H1 (cell line): ENCODE results near the gene IQCH. TPM values are rescaled to one million over a fixed set of nuclear protein-coding genes. Genes with fewer than 3 reads are reported as not detected.

Source experiments
- CTCF ChIA-PET: fragments of 300-600 bp; sonication (Branson Sonifier 250); formaldehyde crosslinking; loops from one replicate; lab custom pipeline; 2021; ENCODE audit not compliant: partially characterized antibody; lab: Charles Lee
- POLR2A ChIA-PET: fragments of 300-600 bp; sonication (Branson Sonifier 250); formaldehyde crosslinking; loops from one replicate; lab custom pipeline; 2021; ENCODE audit warnings: inconsistent platforms; ENCODE audit not compliant: partially characterized antibody; lab: Charles Lee
- DNase-seq, 2 experiments: peaks; one replicate each; pipeline versions ENCODE4 v3.0.0 to v3.0.0-alpha.2; 2010 to 2022; ENCODE audit warnings: low spot score in 2 of 2, low read depth in 1 of 2, mixed read lengths in 1 of 2
- FAIRE-seq: peaks from 2 replicates; lab custom pipeline; 2011; peaks lifted over from hg19 to GRCh38; lab: Jason Lieb, UNC
- H2AFZ ChIP-seq: 2 replicates; pipeline ENCODE4 v1.8.1; 2012; ENCODE audit warnings: low read length, inconsistent platforms
- H2AK5ac ChIP-seq: 2 replicates; pipeline ENCODE4 v1.6.1; 2013; ENCODE audit warnings: low read depth, low read length
- H2BK120ac ChIP-seq: replicated peaks from 2 replicates; pipeline ENCODE3; 2013; ENCODE audit warnings: low read depth, low read length, inconsistent platforms
- H2BK12ac ChIP-seq: 2 replicates; pipeline ENCODE4 v1.6.1; 2013; ENCODE audit warnings: low read depth, low read length
- H2BK15ac ChIP-seq: 2 replicates; pipeline ENCODE4 v1.6.1; 2013; ENCODE audit warnings: low read length
- H2BK20ac ChIP-seq: 2 replicates; pipeline ENCODE4 v1.6.1; 2013; ENCODE audit warnings: low read length
- H2BK5ac ChIP-seq: 2 replicates; pipeline ENCODE4 v1.6.1; 2013; ENCODE audit warnings: low read depth, low read length
- H3K14ac ChIP-seq: 2 replicates; pipeline ENCODE4 v1.6.1; 2013; ENCODE audit warnings: inconsistent platforms; ENCODE audit not compliant: insufficient read length
- H3K18ac ChIP-seq: 2 replicates; pipeline ENCODE4 v1.6.1; 2013; ENCODE audit warnings: low read length; ENCODE audit errors: extremely low read depth
- H3K23ac ChIP-seq: 2 replicates; pipeline ENCODE4 v1.6.1; 2013; ENCODE audit warnings: inconsistent platforms; ENCODE audit not compliant: insufficient read length
- H3K23me2 ChIP-seq: 2 replicates; pipeline ENCODE4 v1.6.1; 2013; ENCODE audit warnings: low read depth, low read length
- H3K27ac ChIP-seq: 2 replicates; pipeline ENCODE4 v1.6.1; 2011; ENCODE audit warnings: low read depth, low read length, inconsistent platforms
- H3K27me3 ChIP-seq, 4 experiments: replicated peaks in 1 of 4; 1 replicate in 1 of 4; 2 replicates in 3 of 4; pipeline versions ENCODE4 v1.6.1 to v1.8.1; 2011 to 2013; ENCODE audit warnings: low read length in 3 of 4, mild to moderate bottlenecking in 3 of 4, inconsistent platforms in 2 of 4, mixed read lengths in 2 of 4, moderate library complexity in 1 of 4; ENCODE audit not compliant: control insufficient read depth in 3 of 4, insufficient read depth in 3 of 4; ENCODE audit errors: extremely low read depth in 1 of 4
- H3K36me3 ChIP-seq, 4 experiments: 2 replicates each; pipeline versions ENCODE4 v1.6.1 to v1.8.1; 2011 to 2013; ENCODE audit warnings: mild to moderate bottlenecking in 4 of 4, low read length in 3 of 4, moderate library complexity in 2 of 4, control low read depth in 1 of 4, inconsistent platforms in 1 of 4; ENCODE audit not compliant: insufficient read depth in 4 of 4, control insufficient read depth in 2 of 4
- H3K4ac ChIP-seq: replicated peaks from 2 replicates; pipeline ENCODE3; 2013; ENCODE audit warnings: low read length, low read depth, mixed read lengths, inconsistent platforms; ENCODE audit not compliant: insufficient read length
- H3K4me1 ChIP-seq, 4 experiments: replicated peaks in 1 of 4; 1 replicate in 1 of 4; 2 replicates in 3 of 4; pipeline versions ENCODE4 v1.6.1 to v1.8.1; 2011 to 2013; ENCODE audit warnings: low read length in 3 of 4, inconsistent platforms in 2 of 4, mixed read lengths in 1 of 4; ENCODE audit not compliant: insufficient read depth in 4 of 4, control insufficient read depth in 3 of 4
- H3K4me2 ChIP-seq, 2 experiments: 2 replicates each; pipeline versions ENCODE4 v1.6.1 to v1.8.1; 2011 to 2013; ENCODE audit warnings: low read depth in 2 of 2, low read length in 2 of 2, control low read depth in 1 of 2, inconsistent platforms in 1 of 2, mild to moderate bottlenecking in 1 of 2; ENCODE audit not compliant: insufficient read depth in 1 of 2
- H3K4me3 ChIP-seq, 4 experiments: fragments of 200-600, 300-600 bp in 1 of 4; sonication (generic), shearing (Covaris generic), sonication (Bioruptor Twin) in 1 of 4; 2 replicates each; pipeline versions ENCODE4 v1.5.1 to v1.8.1; 2011 to 2016; ENCODE audit warnings: low read length in 4 of 4, low read depth in 3 of 4, control low read depth in 2 of 4, inconsistent platforms in 2 of 4, mild to moderate bottlenecking in 2 of 4, mixed read lengths in 1 of 4, moderate library complexity in 1 of 4; ENCODE audit not compliant: insufficient read depth in 2 of 4; ENCODE audit errors: extremely low read depth in 1 of 4
- H3K56ac ChIP-seq: replicated peaks from 2 replicates; pipeline ENCODE3; 2013; ENCODE audit warnings: low read depth, mild to moderate bottlenecking, mixed read lengths, low read length, inconsistent platforms; ENCODE audit not compliant: insufficient read length
- H3K79me1 ChIP-seq: 2 replicates; pipeline ENCODE4 v1.6.1; 2013; ENCODE audit warnings: low read depth, low read length, control low read depth
- H3K79me2 ChIP-seq, 2 experiments: 2 replicates each; pipeline versions ENCODE4 v1.6.1 to v1.8.1; 2012 to 2013; ENCODE audit warnings: low read length in 2 of 2, mild to moderate bottlenecking in 2 of 2, inconsistent platforms in 1 of 2; ENCODE audit not compliant: insufficient read depth in 2 of 2, control insufficient read depth in 1 of 2
- H3K9ac ChIP-seq, 4 experiments: replicated peaks in 1 of 4; 1 replicate in 1 of 4; 2 replicates in 3 of 4; pipeline versions ENCODE4 v1.6.1 to v1.8.1; 2011 to 2013; ENCODE audit warnings: low read depth in 3 of 4, low read length in 3 of 4, control low read depth in 2 of 4, mild to moderate bottlenecking in 2 of 4, moderate library complexity in 2 of 4, inconsistent platforms in 1 of 4; ENCODE audit errors: extremely low read depth in 1 of 4
- H3K9me3 ChIP-seq, 2 experiments: 2 replicates each; pipeline versions ENCODE4 v1.6.1 to v1.8.1; 2012 to 2013; ENCODE audit warnings: mild to moderate bottlenecking in 2 of 2, moderate library complexity in 2 of 2, control low read depth in 1 of 2, inconsistent platforms in 1 of 2, low read depth in 1 of 2, low read length in 1 of 2, mixed read lengths in 1 of 2; ENCODE audit not compliant: insufficient read depth in 2 of 2
- H4K20me1 ChIP-seq, 2 experiments: replicated peaks in 1 of 2; 2 replicates each; pipeline versions ENCODE3 to v1.8.1; 2011 to 2013; ENCODE audit warnings: inconsistent platforms in 2 of 2, low read length in 2 of 2, mild to moderate bottlenecking in 1 of 2; ENCODE audit not compliant: insufficient read depth in 2 of 2, control insufficient read depth in 1 of 2
- H4K5ac ChIP-seq: 2 replicates; pipeline ENCODE4 v1.6.1; 2013; ENCODE audit warnings: low read length, low read depth, mixed read lengths, inconsistent platforms; ENCODE audit not compliant: insufficient read length
- H4K8ac ChIP-seq: 2 replicates; pipeline ENCODE4 v1.8.0; 2013; ENCODE audit warnings: mild to moderate bottlenecking, moderate library complexity, low read length, inconsistent platforms; ENCODE audit not compliant: insufficient read depth; ENCODE audit errors: extremely low read depth
- H4K91ac ChIP-seq: replicated peaks from 2 replicates; pipeline ENCODE3; 2013; ENCODE audit warnings: low read length, mixed read lengths, inconsistent platforms; ENCODE audit not compliant: insufficient read length
- ASH2L ChIP-seq: fragments of 200-600, 300-600 bp; sonication (generic); IDR thresholded peaks from one replicate; pipeline ENCODE4 v1.7.1; 2017; ENCODE audit warnings: low read length
- CEBPB ChIP-seq: IDR thresholded peaks from 2 replicates; pipeline ENCODE4 v1.6.1; 2012; ENCODE audit warnings: low read depth, low read length
- GTF2F1 ChIP-seq: IDR thresholded peaks from 2 replicates; pipeline ENCODE4 v1.6.1; 2012; ENCODE audit warnings: low read depth, low read length, improper control_type of control experiment, borderline replicate concordance
- POLR2AphosphoS5 ChIP-seq: IDR thresholded peaks from 2 replicates; pipeline ENCODE4 v1.6.1; 2011; ENCODE audit warnings: low read depth, low read length
- POU5F1 ChIP-seq: IDR thresholded peaks from 2 replicates; pipeline ENCODE4 v1.6.1; 2011; ENCODE audit warnings: low read depth, mild to moderate bottlenecking, low read length, moderate library complexity
- SP2 ChIP-seq: IDR thresholded peaks from 2 replicates; pipeline ENCODE4 v1.6.1; 2012; ENCODE audit warnings: mild to moderate bottlenecking, low read length, inconsistent platforms
- WGBS, 2 experiments: shearing (Covaris generic) in 1 of 2; methylation state at CpG; one replicate each; pipeline versions ENCODE4 v1.1.6 to v1.1.7; 2013 to 2015; ENCODE audit warnings: low lambda C conversion rate in 2 of 2, mixed read lengths in 2 of 2, inconsistent platforms in 1 of 2, low coverage in 1 of 2, missing lambda C conversion rate in 1 of 2; ENCODE audit not compliant: insufficient replicate concordance in 2 of 2, insufficient coverage in 1 of 2, insufficient read length in 1 of 2; ENCODE audit errors: extremely low coverage in 1 of 2, missing lambda C conversion rate in 1 of 2; 5-methylcytosine and 5-hydroxymethylcytosine counted together
- polyA plus RNA-seq, 7 experiments: library from polyadenylated mRNA; depleted of rRNA in 3 of 7; stranded (reverse) in 5 of 7; unstranded in 2 of 7; fragments of >200 nt in 5 of 7; fragments of 200-250 nt in 2 of 7; gene quantifications; 1 replicate in 5 of 7; 2 replicates in 1 of 7; 4 replicates in 1 of 7; pipeline versions ENCODE4 v1.2.1 to v1.2.3, GENCODE V29; 2011 to 2013; ENCODE audit warnings: missing spikeins in 2 of 7, mixed read lengths in 2 of 7
- total RNA-seq: library from RNA; stranded (reverse); fragmentation: NEBNext Ultra II Directional; extraction: Animal tissue kit (Norgen Biotek cat#: 25700); gene quantifications from 2 replicates; pipeline ENCODE4 v1.2.1, GENCODE V29; 2021

Gene IQCH
- total and polyA plus RNA-seq, 2 of the 8 experiments (the other 6 are each of a cell fraction or from before 2014, with no cell fraction given) = 0.60 to 1.9 TPM

- H3K23me2 ChIP-seq = peaks cover under 1% of the 10 kb centered on the region; the same call in 1 of the 2 replicates
- CTCF ChIA-PET = interaction anchor here (1.2 kb wide), 1 partner anchor 717 kb away, joined by 5 read pairs; no protein-coding TSS in a partner anchor
- no peak overlapping the region for H4K91ac ChIP-seq
- WGBS, 2 experiments = 92% methylated on average over 2 of the region's 2 CpGs; no CpG with 5 or more reads in 1 of the 2 experiments
- no peak overlapping the region for H3K14ac ChIP-seq
- H3K56ac ChIP-seq = no peak overlapping the region
- H3K23ac ChIP-seq = no peak overlapping the region
- no peak overlapping the region for H2BK5ac ChIP-seq
- no peaks in the 10 kb centered on the region for H3K79me1 ChIP-seq
- no peak overlapping the region for H2BK15ac ChIP-seq
- H4K20me1 ChIP-seq = no peaks in the 10 kb centered on the region
- no peak overlapping the region for H4K8ac ChIP-seq
- H2AK5ac ChIP-seq = no peak overlapping the region
- peaks cover 0 to 3% (median 0%) of the 10 kb centered on the region in 4 experiments; a peak in 2 of 7 replicates for H3K4me1 ChIP-seq
- H3K79me2 ChIP-seq = no peaks in the 10 kb centered on the region
- no peak for DNase-seq
- no peaks in the 10 kb centered on the region for H3K36me3 ChIP-seq
- FAIRE-seq = no peak
- TF ChIP-seq ASH2L (no peak), POLR2AphosphoS5 (no peak), GTF2F1 (no peak), CEBPB (no peak), SP2 (no peak), POU5F1 (no peak)
- TF ChIP-seq, all 59 proteins: peak for 0
- POLR2A ChIA-PET = no interaction called here
- Histone ChIP-seq H4K5ac (no peak overlapping the region), H3K9ac (no peak overlapping the region), H2AFZ (no peak overlapping the region), H2BK12ac (no peak overlapping the region), H3K4me2 (no peak overlapping the region), H3K4ac (no peak overlapping the region), H3K18ac (no peak overlapping the region), H3K27me3 (peaks cover 0 to 3% (median 3%) of the 10 kb centered on the region in 4 experiments; a peak in 2 of 7 replicates), H2BK120ac (no peak overlapping the region), H2BK20ac (no peak overlapping the region), H3K4me3 (no peak overlapping the region), H3K27ac (no peak overlapping the region), H3K9me3 (no peaks in the 10 kb centered on the region)
Observed at GRCh38 chr15:67515557-67515956, 261.0 kb downstream of the IQCH start.
